Uterus (tissue), 2 donors: ENCODE results near the gene METTL2B.
"Not testable (repeated sequence)": the region's sequence is repeated elsewhere in the genome, so short reads cannot be mapped to it uniquely, and the experiment has no call there.

Source experiments
- POLR2A ChIP-seq, 2 donors: fragments of 450-650 bp; IDR thresholded peaks; one replicate each; pipeline ENCODE4 v1.6.1; 2016; ENCODE audit warnings: antibody characterized with exemption in 2 of 2, mild to moderate bottlenecking in 1 of 2, moderate library complexity in 1 of 2
- TF ChIP-seq, protein P1 (sequence below), 4 experiments: fragments of 200-600 bp in 2 of 4; fragments of 450-650 bp in 2 of 4; sonication (generic) in 2 of 4; IDR thresholded peaks; one replicate each; pipeline ENCODE4 v1.5.1; 2016 to 2019; ENCODE audit warnings: antibody characterized with exemption in 4 of 4, mild to moderate bottlenecking in 2 of 4, moderate library complexity in 1 of 4

GRCh38 chr7:128529191-128529590, 52.6 kb downstream of the METTL2B start:
- TF ChIP-seq, protein P1, sequence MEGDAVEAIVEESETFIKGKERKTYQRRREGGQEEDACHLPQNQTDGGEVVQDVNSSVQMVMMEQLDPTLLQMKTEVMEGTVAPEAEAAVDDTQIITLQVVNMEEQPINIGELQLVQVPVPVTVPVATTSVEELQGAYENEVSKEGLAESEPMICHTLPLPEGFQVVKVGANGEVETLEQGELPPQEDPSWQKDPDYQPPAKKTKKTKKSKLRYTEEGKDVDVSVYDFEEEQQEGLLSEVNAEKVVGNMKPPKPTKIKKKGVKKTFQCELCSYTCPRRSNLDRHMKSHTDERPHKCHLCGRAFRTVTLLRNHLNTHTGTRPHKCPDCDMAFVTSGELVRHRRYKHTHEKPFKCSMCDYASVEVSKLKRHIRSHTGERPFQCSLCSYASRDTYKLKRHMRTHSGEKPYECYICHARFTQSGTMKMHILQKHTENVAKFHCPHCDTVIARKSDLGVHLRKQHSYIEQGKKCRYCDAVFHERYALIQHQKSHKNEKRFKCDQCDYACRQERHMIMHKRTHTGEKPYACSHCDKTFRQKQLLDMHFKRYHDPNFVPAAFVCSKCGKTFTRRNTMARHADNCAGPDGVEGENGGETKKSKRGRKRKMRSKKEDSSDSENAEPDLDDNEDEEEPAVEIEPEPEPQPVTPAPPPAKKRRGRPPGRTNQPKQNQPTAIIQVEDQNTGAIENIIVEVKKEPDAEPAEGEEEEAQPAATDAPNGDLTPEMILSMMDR (IDR thresholded peaks at IDR 0.05): not testable (repeated sequence)
- TF ChIP-seq POLR2A (IDR thresholded peaks at IDR 0.05): not testable (repeated sequence)
